Measurements from ENCODE around the gene PNLIPRP2. TPM values are rescaled to one million over a fixed set of nuclear protein-coding genes. Genes with fewer than 3 reads are reported as not detected.

Gene PNLIPRP2
- total RNA-seq, 1 donor from 2014 or later, result not detected

GRCh38 chr10:116598329-116598728 is 22.4 kb upstream of the PNLIPRP2 start:
- peaks cover 28% of the 10 kb centered on the region for H3K27me3 Mint-ChIP-seq (ENCODE audit: low read depth, unreplicated experiment)
- FAIRE-seq, result no peak
- peaks cover 5% of the 10 kb centered on the region for H3K4me1 Mint-ChIP-seq (ENCODE audit: low read depth, unreplicated experiment)

GRCh38 chr10:116599991-116600390 is 20.8 kb upstream of the PNLIPRP2 start:
- Histone ChIP-seq H2AFZ (ENCODE audit: low read depth, low read length) (no peak overlapping the region), H3K4me1 (ENCODE audit: insufficient read depth, low read length) (no peaks in the 10 kb centered on the region), H3K9me3 (ENCODE audit: insufficient read depth, low read depth, low read length) (no peaks in the 10 kb centered on the region), H4K20me1 (ENCODE audit: insufficient read depth, low read length) (no peaks in the 10 kb centered on the region), H3K36me3 (ENCODE audit: insufficient read depth, low read length) (no peaks in the 10 kb centered on the region), H3K4me2 (ENCODE audit: low read length) (no peak overlapping the region), H3K79me2 (ENCODE audit: insufficient read depth, low read length) (no peaks in the 10 kb centered on the region), H3K27ac (ENCODE audit: low read depth, low read length) (no peak overlapping the region), H3K4me3 (ENCODE audit: insufficient read depth, low read depth, low read length) (no peak overlapping the region), H3K27me3 (ENCODE audit: insufficient read depth, low read length) (no peaks in the 10 kb centered on the region), H3K9ac (ENCODE audit: low read length) (no peak overlapping the region)
- Mint-ChIP-seq H3K36me3 (ENCODE audit: low read depth, unreplicated experiment) (peaks cover 2% of the 10 kb centered on the region), H3K27me3 (ENCODE audit: low read depth, unreplicated experiment) (peaks cover 24% of the 10 kb centered on the region), H3K27ac (ENCODE audit: unreplicated experiment) (no peak overlapping the region), H3K9me3 (ENCODE audit: unreplicated experiment) (no peaks in the 10 kb centered on the region), H3K4me1 (ENCODE audit: low read depth, unreplicated experiment) (peaks cover 5% of the 10 kb centered on the region), H3K4me3 (ENCODE audit: unreplicated experiment) (no peak overlapping the region)
- DNase-seq (ENCODE audit: low read depth) (no peak), FAIRE-seq (no peak)
- no peak for TF ChIP-seq EZH2 (IDR thresholded peaks at IDR 0.05; ENCODE audit: insufficient read depth, low read length)
- no peak for TF ChIP-seq CTCF (IDR thresholded peaks at IDR 0.05; ENCODE audit: insufficient read depth, low read depth, low read length)

More at GRCh38 chr10:116598329-116598728, 22.4 kb upstream of the PNLIPRP2 start:
- no peak overlapping the region for H3K4me2 ChIP-seq (ENCODE audit: low read length)
- H3K9me3 ChIP-seq (ENCODE audit: insufficient read depth, low read depth, low read length), result no peaks in the 10 kb centered on the region
- no peaks in the 10 kb centered on the region for H4K20me1 ChIP-seq (ENCODE audit: insufficient read depth, low read length)
- H3K9ac ChIP-seq (ENCODE audit: low read length), result no peak overlapping the region
- H3K27ac Mint-ChIP-seq (ENCODE audit: unreplicated experiment), result no peak overlapping the region
- no peaks in the 10 kb centered on the region for H3K27me3 ChIP-seq (ENCODE audit: insufficient read depth, low read length)
- H3K4me3 Mint-ChIP-seq (ENCODE audit: unreplicated experiment), result no peak overlapping the region
- no peaks in the 10 kb centered on the region for H3K4me1 ChIP-seq (ENCODE audit: insufficient read depth, low read length)
- H3K9me3 Mint-ChIP-seq (ENCODE audit: unreplicated experiment), result no peaks in the 10 kb centered on the region
- no peak overlapping the region for H2AFZ ChIP-seq (ENCODE audit: low read depth, low read length)
- no peak for TF ChIP-seq CTCF (IDR thresholded peaks at IDR 0.05; ENCODE audit: insufficient read depth, low read depth, low read length)
- no peak for TF ChIP-seq EZH2 (IDR thresholded peaks at IDR 0.05; ENCODE audit: insufficient read depth, low read length)
- no peak for DNase-seq (ENCODE audit: low read depth)
- no peak overlapping the region for H3K27ac ChIP-seq (ENCODE audit: low read depth, low read length)
- H3K79me2 ChIP-seq (ENCODE audit: insufficient read depth, low read length), result no peaks in the 10 kb centered on the region
- peaks cover 2% of the 10 kb centered on the region for H3K36me3 Mint-ChIP-seq (ENCODE audit: low read depth, unreplicated experiment)
- H3K36me3 ChIP-seq (ENCODE audit: insufficient read depth, low read length), result no peaks in the 10 kb centered on the region
- H3K4me3 ChIP-seq (ENCODE audit: insufficient read depth, low read depth, low read length), result no peak overlapping the region

- Histone ChIP-seq H3K9me3 (ENCODE audit: insufficient read depth, low read depth, low read length) (no peaks in the 10 kb centered on the region), H3K36me3 (ENCODE audit: insufficient read depth, low read length) (no peaks in the 10 kb centered on the region), H3K79me2 (ENCODE audit: insufficient read depth, low read length) (no peaks in the 10 kb centered on the region), H3K4me3 (ENCODE audit: insufficient read depth, low read depth, low read length) (no peak overlapping the region), H3K4me2 (ENCODE audit: low read length) (no peak overlapping the region), H3K27me3 (ENCODE audit: insufficient read depth, low read length) (no peaks in the 10 kb centered on the region), H4K20me1 (ENCODE audit: insufficient read depth, low read length) (no peaks in the 10 kb centered on the region), H3K27ac (ENCODE audit: low read depth, low read length) (no peak overlapping the region), H3K9ac (ENCODE audit: low read length) (no peak overlapping the region), H2AFZ (ENCODE audit: low read depth, low read length) (no peak overlapping the region), H3K4me1 (ENCODE audit: insufficient read depth, low read length) (no peaks in the 10 kb centered on the region)
- H3K27ac Mint-ChIP-seq (ENCODE audit: unreplicated experiment), result no peak overlapping the region
- H3K36me3 Mint-ChIP-seq (ENCODE audit: low read depth, unreplicated experiment), result no peaks in the 10 kb centered on the region
- H3K4me3 Mint-ChIP-seq (ENCODE audit: unreplicated experiment), result no peak overlapping the region
- H3K27me3 Mint-ChIP-seq (ENCODE audit: low read depth, unreplicated experiment), result peaks cover 24% of the 10 kb centered on the region
- DNase-seq (ENCODE audit: low read depth) (no peak), FAIRE-seq (no peak)
- peaks cover 4% of the 10 kb centered on the region for H3K4me1 Mint-ChIP-seq (ENCODE audit: low read depth, unreplicated experiment)
- H3K9me3 Mint-ChIP-seq (ENCODE audit: unreplicated experiment), result peaks cover 2% of the 10 kb centered on the region
- no peak for TF ChIP-seq EZH2 (IDR thresholded peaks at IDR 0.05; ENCODE audit: insufficient read depth, low read length)
- TF ChIP-seq CTCF (IDR thresholded peaks at IDR 0.05; ENCODE audit: insufficient read depth, low read depth, low read length), result no peak
These were observed 17.9 kb upstream of the PNLIPRP2 start for GRCh38 chr10:116602648-116603400.
